Stimulated activated CD4-positive, alpha-beta T cell treated with anti-CD3 and anti-CD28 coated beads, TNF-alpha, amount 100 ng/mL, for 1 hour (primary cell): ENCODE results near the gene HMG20A.

Experiments used
- DNase-seq, 3 donors: peaks; one replicate each; pipeline ENCODE4 v3.0.0-alpha.2; 2020; ENCODE audit warnings: low read depth in 3 of 3, low spot score in 1 of 3

The HMG20A gene

GRCh38 chr15:77497110-77497737 lies 76.5 kb downstream of the HMG20A start:
- no peak for DNase-seq

GRCh38 chr15:77497942-77498361 lies 77.3 kb downstream of the HMG20A start:
- no peak for DNase-seq

GRCh38 chr15:77499087-77499760 lies 78.5 kb downstream of the HMG20A start:
- DNase-seq: no peak

GRCh38 chr15:77500989-77501388 lies 80.3 kb downstream of the HMG20A start:
- DNase-seq: no peak

GRCh38 chr15:77502379-77503095 lies 81.8 kb downstream of the HMG20A start:
- no peak for DNase-seq

- no peak for DNase-seq
These were observed 82.6 kb downstream of the HMG20A start for GRCh38 chr15:77503240-77503639.

- DNase-seq: no peak
These were observed 83.1 kb downstream of the HMG20A start for GRCh38 chr15:77503764-77504163.

- no peak for DNase-seq
These were observed 83.6 kb downstream of the HMG20A start for GRCh38 chr15:77504306-77504705.

GRCh38 chr15:77504871-77505270 lies 84.2 kb downstream of the HMG20A start:
- DNase-seq: no peak

- DNase-seq: no peak
These were observed 84.9 kb downstream of the HMG20A start for GRCh38 chr15:77505556-77505955.

GRCh38 chr15:77506311-77507142 lies 85.8 kb downstream of the HMG20A start:
- DNase-seq: no peak

GRCh38 chr15:77507143-77507897 lies 86.6 kb downstream of the HMG20A start:
- DNase-seq: no peak

- no peak for DNase-seq
These were observed 87.2 kb downstream of the HMG20A start for GRCh38 chr15:77507911-77508310.

- DNase-seq: no peak
These were observed 88.0 kb downstream of the HMG20A start for GRCh38 chr15:77508541-77509243.

GRCh38 chr15:77510066-77511057 lies 89.7 kb downstream of the HMG20A start:
- no peak for DNase-seq

- DNase-seq: no peak
These were observed 91.2 kb downstream of the HMG20A start for GRCh38 chr15:77511869-77512268.

GRCh38 chr15:77513226-77513625 lies 92.5 kb downstream of the HMG20A start:
- no peak for DNase-seq

GRCh38 chr15:77514641-77515402 lies 94.1 kb downstream of the HMG20A start:
- DNase-seq: no peak
